HG02588 (cell line): ENCODE data around the gene PNMA6F.
"Not testable (repeated sequence)": the region's sequence is repeated elsewhere in the genome, so short reads cannot be mapped to it uniquely, and the experiment has no call there.

ENCODE experiments used
- ATAC-seq: cut with Tn5 transposase; IDR thresholded peaks from one replicate; pipeline ENCODE4 v1.9.1; 2021; ENCODE audit warnings: mild to moderate bottlenecking, moderate library complexity; ENCODE audit not compliant: unreplicated experiment

The PNMA6F gene

DNA sequence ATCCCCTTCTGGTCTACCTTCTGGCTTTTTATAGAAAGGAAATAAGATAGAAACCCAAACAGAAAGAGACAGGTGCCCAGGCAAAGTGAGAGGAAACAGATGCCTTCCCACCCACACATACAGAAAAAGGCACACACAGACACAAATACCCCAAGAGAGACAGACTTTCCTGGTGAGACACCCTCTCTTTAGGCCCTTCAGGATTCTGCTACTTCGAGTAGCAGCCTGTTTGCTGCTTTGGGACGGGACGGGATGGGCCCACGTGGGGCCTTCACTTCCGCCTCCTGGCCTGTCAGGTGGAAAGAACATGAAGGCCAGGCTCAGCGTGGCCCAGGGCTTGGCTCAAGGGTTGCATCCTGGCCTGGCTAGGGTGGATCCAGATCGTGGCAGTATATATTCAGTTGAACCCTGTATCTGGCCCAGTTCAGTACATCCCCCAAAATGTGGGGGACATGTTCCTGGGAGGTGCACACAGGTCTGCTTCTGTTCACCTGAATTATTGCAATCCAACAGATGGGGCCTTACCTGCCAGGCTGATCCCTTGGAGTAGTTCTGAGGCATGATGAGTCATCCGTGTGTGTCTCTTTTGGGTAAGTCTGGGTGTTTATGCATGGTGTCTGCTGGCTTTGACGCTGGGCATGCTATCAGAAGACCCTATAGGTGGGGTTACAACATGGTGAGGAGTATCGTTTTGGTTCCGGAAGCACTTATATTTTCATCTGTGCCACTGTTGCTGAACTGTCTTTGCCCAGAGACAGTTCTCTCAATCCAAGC, 14.7 kb upstream of the PNMA6F start:
- no peak for ATAC-seq

DNA sequence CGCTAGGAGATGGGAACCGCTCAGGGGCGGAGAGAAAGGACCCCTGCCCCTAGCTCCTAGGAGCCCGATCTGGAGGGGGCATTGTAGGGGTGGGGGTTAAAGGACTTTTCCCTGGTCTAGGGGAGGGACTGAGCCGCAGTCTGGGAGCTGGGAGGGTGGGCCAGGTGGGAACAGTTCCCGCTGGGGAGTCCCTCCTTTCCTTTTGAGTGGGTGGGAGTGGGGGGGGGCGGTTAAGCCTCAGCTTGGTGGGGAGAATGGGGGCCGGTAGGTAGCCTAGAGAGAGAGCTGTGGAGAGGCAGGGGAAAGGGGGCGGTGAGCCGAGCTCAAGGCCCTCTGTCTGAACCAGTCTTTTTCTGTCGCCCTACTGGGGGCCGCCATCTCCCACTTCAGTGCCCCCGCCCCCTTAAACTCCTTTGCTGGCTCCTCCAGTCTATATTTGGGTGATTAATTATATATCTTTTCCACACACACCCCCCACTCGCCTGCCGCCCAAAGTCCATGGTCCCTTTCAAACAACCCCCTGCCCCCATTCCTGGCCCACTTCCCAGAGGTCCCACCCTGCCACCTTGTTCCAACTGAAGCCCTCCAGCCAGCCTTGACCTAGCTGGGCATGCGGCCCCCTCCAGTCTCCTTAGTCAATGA, 13.2 kb upstream of the PNMA6F start:
- no peak for ATAC-seq

DNA sequence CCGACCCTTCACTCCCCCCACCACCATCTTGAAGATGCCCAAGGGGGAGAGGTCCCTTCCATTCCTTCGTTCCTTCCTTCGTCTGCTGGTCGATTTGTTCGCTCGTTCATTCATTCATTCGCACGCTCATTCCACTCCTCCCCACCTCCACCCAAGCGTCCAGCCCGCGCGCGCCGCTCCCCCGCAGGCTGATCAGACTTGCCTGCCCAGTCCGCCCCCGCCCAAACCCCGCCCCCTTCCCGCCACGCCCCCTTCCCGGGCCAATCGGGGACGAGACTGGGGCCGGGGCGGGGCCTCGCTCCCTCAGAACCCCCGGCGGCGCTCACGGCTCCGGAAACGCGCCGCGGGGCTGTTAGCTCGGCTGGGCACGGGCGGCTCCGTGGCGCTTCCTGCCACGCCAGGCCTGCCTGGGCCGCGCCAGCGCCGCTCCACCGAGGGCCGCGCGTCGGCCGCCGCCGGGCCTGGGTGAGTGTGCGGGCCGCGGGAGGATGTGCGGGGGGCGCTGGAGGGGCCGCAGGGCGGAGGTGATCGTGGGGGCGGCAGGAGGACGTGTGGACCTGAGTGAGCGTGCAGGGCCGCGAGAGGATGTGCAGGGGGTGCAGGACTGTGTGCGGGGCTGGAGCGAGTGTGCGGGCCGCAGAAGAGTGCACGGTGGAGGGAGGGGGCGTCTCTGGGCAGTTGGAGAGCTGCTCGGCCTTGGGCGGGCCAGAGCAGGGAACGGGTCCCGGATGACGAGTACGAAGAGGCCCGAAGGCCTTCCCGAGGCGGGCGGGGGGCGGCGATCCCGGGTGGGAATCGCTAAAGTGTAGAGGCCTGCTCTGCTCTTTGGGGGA, 12.5 kb upstream of the PNMA6F start, which contains the start of gene ZNF275:
Gene ZNF275, plus strand, starts transcription at position 333 of the 833 bp plus-strand sequence. CDS start 2,527 bp downstream, outside the sequence.
- peak; percentile 90 for ATAC-seq

DNA sequence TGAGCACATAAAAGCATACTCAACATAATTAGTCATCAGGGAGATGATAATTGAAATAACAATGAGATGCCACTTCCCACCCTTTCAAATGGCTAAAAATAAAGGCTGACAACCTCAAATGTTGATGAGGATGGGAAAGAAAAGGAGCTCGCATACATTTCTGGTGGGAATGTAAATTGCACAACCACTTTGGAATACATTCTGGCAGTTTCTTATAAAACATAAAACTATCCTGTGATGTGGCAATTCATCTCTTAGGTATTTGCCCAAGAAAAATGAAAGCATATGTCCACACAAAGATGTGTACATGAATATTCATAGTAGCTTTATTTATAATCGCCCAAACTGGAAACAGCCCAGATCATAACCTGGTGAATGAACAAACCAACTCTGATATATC, 11.7 kb upstream of the PNMA6F start:
- no peak for ATAC-seq

DNA sequence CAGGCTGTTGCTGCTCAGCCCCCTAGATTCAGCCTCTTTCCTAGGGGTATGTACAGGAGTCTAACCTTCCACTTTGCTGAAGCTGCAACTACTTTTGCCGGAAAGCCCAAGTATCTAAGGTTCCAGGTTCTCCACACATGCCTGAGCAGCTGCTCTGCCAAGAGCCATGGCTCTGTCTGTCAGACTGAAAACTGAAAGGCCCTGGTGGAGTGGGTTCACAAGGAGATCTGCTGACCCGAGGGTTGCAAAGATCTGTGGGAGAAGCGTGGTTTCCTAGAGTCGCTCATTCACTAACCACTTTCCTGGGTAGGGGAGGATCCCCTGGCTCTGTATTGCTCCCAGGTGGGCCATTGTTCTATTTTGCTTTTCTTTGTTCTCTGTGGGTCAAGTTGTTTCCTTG, 6.0 kb upstream of the PNMA6F start:
- no peak for ATAC-seq

DNA sequence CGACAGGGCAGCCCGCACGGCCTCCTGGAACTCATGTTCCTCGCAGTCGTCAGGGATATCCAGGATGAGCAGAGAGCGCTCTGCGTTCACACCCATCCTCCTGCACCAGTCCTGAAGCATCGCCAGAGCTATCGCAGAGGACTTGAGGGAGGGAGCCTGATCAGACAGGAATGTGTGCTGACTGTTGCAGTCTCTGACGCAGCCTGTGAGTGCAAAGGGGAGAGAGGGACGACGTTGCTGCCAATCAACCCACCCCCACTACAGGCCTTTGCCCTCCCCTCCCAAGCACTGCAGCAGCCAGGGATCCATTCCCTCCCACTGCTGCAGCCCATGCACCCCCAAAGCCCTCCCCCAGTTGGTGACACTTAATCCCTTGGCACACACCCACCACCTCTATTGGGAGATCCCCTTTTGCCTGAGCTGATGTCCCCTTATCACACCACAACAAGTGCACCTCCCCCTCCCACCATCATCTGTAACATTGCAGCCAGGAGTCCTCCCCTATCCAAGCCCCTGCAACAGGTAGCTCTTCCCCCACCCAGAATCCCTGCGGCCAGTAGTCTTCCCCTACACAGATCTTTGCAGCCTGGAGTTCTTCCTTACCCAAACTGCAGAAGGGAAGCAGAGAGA, 897 bp downstream of the PNMA6F start:
- ATAC-seq = no peak

DNA sequence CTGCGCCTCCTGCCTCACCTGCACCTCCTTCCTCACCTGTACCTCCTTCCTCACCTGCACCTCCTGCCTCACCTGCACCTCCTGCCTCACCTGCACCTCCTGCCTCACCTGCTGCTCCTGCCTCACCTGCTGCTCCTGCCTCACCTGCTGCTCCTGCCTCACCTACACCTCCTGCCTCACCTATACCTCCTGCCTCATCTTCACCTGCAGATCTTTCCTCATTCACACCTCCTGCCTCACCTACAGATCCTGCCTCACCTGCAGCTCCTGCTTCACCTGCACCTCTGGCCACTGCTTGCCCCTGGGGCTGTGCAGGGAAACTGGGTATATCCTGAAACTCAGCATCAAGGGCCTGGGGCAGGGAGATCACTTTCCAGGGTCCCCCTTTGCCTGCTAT, 1.5 kb downstream of the PNMA6F start:
- ATAC-seq = not testable (repeated sequence)

DNA sequence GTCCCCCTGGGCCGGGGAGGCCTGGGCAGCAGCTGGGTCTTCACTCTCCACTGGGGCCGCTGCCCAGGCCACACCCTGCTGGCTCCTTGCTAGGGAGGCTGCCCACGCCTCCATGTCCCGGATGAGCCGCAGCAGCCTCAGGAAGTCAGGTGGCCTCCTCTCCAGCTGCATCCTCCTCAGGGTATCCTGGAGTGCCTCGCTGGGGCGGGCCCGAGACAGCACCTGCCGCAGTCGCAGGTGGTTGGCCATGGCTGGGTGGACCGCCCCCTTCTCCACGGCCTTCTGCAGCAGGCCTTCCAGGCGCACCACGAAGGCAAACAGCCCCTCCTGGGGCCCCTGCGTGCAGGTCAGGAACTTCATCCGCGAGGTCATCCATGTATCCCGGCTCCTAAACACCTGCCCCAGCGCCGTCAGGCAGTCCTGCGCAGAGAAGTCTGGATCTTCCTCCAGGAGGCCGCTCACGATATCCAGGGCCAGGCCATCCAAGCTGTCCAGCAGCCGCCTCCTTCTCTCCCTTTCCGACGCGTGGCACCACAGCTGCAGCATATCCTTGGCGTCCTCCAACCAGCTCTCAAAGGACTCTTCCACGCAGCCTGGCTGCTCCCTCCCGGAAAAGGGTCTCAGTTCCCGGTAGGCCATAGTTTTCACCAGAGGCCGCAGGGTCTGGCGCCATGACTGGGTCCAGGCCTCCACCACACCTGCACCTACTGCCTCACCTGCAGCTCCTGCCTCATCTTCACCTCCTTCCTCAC, 2.1 kb downstream of the PNMA6F start:
- no peak for ATAC-seq

DNA sequence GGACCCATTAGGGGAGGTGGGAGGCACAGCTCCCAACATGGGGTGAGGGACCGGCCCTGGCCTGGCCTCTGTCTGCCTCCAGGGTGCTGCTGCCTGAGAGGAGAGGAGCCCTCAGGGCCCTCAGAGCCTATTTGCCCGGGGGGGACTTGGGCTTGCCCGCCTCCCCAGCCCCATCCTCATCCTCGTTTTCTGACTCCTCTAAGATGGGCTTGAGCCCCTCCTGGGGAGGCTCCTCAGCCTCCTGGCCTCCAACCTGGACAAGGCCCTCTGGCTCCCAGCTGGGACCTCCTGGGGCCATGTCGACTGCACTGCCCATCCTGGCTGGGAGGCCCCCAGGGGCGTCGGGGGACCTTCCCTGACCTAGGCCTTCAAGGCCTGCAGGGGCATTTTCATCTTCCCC, 2.8 kb downstream of the PNMA6F start:
- no peak for ATAC-seq

DNA sequence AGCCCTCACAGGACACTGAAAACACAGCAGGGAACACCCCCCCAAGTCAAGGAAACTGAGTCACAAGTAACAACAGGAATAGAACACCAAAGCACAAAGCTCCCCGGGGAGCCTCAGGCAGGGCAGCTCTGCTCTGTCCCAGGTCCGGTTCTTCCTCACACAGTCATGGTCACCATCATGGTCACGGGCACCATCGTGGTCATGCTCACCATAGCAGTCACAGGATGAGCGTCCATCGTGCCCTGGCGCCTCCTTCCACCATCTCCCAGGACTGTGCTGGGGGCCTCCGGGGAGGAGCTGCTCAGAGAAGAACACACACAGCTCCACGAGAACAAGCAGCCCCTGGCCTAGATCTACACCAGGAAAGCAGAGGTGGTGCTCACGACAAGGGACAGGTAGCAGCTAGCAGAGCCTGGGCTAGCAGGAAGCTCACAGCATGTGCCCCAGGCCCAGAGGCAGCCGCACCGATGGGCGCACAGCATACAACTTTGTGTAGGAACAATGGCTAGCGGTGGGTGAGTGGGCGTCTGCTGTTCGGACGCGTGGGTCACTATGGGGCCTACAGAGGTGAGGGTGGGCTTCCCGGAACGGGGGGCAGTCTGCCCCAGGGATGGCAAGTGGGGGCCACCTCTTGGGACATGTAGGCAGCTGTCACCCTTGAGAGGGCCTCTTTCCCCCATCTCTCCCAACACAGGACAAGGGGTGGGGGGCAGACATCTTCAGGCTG, 3.4 kb downstream of the PNMA6F start:
- ATAC-seq = no peak

DNA sequence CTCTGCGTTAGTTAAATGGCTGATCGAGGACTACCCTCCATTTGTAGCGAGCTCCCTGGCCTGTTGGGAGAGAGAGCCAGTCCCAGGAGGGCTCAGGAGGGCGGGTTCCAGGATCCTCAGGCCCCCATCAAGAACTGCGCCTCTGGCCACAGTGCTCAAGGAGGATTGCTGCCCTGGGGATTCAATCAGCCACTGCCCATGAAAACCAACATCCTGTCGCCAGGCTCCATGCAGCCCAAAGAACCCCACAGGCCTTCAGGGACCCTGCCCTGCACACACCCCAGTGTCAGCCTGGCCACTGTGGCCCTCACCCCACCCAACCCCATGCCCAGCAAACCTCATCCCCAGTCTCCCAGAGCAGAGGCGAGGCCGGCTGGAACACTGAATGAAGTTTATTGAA, 4.3 kb downstream of the PNMA6F start:
- ATAC-seq = no peak

DNA sequence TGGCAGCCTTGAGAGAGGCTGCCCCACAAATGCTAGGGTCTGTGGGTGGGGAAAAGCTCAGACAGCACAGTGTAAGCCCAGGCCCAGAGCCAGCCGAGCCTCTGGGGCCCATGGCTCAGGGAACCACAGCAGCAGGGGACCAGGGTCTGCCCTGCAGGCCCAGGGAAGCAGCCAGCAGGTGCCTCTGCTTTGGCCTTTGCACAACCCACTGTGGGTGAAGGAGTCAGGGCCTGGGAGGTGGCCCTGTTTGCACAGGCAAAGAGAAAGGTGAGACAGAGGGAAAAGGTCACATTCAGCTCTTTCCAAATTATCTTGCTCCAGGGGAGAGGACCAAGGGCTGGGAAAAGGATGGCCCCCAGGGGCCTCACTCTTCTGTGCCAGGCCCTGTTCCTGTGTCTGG, 8.7 kb downstream of the PNMA6F start:
- no peak for ATAC-seq

DNA sequence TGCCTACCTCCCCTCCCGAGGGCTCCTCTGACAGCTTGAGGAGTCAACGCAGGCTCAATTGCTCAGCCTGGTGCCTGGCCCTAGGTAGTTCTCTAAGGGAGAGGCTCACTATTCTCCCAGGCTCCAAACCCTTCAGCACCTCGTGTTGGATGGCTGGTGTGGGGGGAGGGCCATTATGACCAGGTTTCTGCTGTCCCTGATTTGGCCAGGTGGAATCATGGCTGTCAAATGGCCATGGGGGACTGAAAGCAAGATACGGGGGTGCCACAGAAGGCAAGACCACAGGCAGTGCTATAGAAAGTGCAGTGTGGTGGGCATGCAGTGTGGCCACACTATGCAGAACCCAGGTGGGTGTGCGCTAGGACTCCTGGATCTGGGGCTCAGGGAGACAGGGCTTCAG, 9.5 kb downstream of the PNMA6F start:
- no peak for ATAC-seq

DNA sequence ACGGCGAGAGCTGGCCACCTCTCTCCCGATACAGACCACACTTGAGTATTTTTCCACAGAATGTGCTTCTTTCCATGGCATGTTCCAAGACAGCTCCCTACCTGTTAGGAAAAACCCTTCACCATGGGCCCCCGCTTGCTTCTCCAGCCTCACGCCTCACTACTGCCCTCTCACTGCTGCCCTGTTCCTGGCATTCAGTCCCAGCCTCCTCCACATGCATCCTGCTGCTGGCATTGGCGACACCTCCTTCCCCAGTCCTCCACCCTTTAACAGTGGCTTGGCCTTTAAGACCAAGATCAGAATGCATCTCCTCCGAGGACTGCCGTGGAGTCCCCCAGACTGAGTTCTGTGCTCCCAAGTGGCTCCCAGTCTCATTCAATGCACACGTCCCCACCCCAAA, 10.7 kb downstream of the PNMA6F start:
- no peak for ATAC-seq

DNA sequence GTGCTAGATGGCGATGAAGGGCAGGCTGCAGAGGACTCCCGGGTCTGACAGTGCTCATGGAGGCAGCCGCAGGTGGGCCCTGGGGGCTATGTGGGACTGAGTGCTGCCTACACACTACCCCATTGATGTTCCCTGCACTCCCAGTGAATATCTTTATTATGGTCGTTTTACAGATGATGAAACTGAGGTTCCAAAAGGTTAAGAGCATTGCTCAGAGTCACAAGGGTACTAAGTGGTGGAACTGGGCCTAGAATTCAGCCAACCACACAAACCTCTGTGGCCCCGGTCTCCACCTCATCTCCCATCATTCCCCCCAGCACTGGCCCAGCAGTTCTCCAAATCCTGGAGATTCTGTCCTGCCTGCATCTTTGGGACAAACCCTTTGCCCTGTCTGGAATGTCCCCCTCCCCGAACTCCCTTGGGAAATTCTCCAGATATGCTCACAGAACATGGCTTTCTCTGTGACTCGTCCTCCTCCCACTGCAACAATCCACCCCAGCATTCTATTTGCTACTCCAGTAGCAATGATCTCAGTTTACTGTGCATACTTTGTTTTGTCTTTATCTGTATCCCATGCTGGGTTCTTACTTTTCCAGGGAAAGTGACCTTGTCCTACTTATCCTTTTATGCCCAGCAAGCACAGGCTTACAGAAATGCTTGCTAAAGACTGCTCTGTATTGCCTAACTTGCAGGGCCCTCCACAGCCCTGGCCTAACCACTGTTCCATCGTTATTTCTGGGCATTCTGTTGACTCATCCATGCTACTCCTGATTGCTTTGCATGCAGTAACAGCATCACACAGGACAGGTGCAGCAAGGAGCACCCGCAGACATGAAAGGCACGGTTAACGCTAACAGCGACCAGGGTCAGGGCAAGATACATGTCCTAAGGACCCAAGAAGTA, 14.0 kb downstream of the PNMA6F start:
- no peak for ATAC-seq

DNA sequence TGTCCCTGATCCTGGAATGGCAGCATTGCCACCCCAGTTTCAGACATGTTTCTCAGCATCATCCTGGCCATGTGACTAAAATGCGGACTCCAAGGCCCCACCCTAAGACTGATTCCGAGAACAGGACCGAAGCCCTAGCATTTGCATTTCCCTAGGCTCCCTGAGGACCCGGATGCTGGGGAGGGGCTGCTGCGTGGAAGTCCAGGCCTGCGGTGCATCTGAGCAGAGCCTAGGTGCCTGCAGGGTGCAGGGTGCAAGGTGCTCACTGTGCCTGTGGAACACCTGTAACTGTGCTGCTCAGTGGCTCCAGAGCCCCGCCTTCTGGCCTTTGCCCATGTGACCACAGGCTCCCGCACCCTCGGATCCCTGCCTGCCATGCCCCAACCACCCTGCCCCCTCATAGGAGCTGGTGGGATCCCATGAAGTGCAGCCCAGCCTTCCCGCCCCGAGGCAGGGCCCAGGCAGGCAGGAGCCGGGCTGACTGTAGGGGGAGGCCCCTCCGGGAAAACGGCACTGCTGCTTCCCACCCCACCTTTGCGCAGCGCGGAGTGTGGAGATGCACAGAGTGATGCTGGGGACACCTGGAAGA, 14.9 kb downstream of the PNMA6F start:
- no peak for ATAC-seq

DNA sequence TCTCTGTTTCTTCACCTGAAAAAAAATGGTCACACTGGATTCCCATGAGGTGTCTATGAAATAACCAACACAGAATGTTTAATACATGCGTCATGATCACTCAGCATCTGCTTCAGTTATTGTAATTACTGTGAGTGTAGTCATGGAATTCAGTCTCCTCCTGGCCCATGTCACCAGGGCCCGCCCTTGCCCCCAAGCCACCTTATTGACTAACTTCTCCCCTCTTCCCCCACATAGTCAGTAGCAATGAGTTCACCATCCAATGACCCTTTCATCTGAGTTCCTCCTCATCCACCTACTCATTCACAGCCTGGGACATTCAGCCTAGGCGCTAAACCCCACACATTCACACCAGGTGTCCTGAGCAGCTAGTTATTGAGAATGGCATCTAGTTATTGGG, 15.6 kb downstream of the PNMA6F start:
- ATAC-seq = no peak

DNA sequence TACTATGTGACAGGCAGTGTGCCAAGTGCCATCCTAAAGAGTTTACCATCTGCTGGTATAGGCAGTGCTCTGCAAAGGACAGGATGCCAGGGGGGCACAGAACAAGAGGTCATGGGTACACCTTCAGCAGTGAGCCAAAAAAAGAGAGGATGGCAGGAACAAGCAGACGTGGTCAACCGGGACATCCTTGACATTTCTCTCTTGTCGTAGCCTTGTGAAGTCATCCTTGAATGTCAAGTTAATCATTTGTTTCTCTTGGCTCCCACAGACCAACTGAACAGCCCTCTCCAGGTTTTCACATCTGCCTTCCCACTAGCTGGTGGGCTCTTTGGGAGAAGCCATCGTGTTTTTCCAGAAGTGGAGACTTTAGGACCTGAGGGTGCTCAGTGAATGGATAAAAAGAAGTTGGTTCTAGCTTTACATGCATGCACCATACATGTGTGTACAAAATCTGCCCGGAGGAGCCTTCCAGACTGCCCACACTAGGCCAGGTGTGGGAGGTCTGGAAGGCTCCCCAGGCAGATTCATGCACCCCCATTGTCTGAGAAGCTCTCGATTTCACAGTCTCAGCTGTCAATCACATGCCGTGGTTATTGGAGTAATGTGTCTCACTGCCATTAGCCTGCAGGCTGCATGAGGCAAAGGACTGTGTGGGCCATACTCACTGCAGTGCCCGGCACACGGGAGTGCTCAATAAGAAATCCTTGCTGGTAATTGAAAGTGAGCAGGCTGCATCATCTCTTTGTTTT, 16.4 kb downstream of the PNMA6F start:
- ATAC-seq = no peak
